HFFc6 (cell line): ENCODE measurements around the gene NEMP2. TPM values are rescaled to one million over a fixed set of nuclear protein-coding genes. Genes with fewer than 3 reads are reported as not detected.

Experiments used
- DNase-seq: peaks from one replicate; pipeline ENCODE4 v3.0.0-alpha.2; 2018
- H3K27ac Mint-ChIP-seq: 2 replicates; pipeline ENCODE4 v1.8.0; 2020; ENCODE audit warnings: mild to moderate bottlenecking, mixed read lengths
- H3K27me3 Mint-ChIP-seq: 2 replicates; pipeline ENCODE4 v1.8.0; 2021; ENCODE audit warnings: mild to moderate bottlenecking, moderate library complexity, mixed read lengths; ENCODE audit not compliant: insufficient read depth
- H3K36me3 Mint-ChIP-seq: 2 replicates; pipeline ENCODE4 v1.8.0; 2021; ENCODE audit warnings: low read depth, mixed read lengths
- H3K4me1 Mint-ChIP-seq: 2 replicates; pipeline ENCODE4 v1.8.0; 2020; ENCODE audit warnings: low read depth, mixed read lengths
- H3K4me3 Mint-ChIP-seq: 2 replicates; pipeline ENCODE4 v1.8.0; 2020; ENCODE audit warnings: mild to moderate bottlenecking, moderate library complexity, mixed read lengths
- H3K9me3 Mint-ChIP-seq: 2 replicates; pipeline ENCODE4 v1.8.0; 2020; ENCODE audit warnings: mild to moderate bottlenecking, mixed read lengths
- CTCF ChIP-seq: fragments of 200-600 bp; sonication (generic); IDR thresholded peaks from 2 replicates; pipeline ENCODE4 v1.5.0; 2021; ENCODE audit warnings: antibody characterized with exemption, mild to moderate bottlenecking
- total RNA-seq, 6 experiments: library from RNA; stranded (reverse); fragmentation: NEBNext Ultra II Directional; extraction: Animal tissue kit (Norgen Biotek cat#: 25700); gene quantifications; 2 replicates in 1 of 6; 3 replicates in 5 of 6; pipeline ENCODE4 v1.2.3, GENCODE V29; 2021

Gene NEMP2
- total RNA-seq, 6 experiments from 2014 or later = 1.5 to 7.4 (median 6.5) TPM

- TF ChIP-seq CTCF = no peak
- Mint-ChIP-seq H3K4me1 (no peaks in the 10 kb centered on the region), H3K27ac (no peak overlapping the region), H3K4me3 (no peak overlapping the region), H3K36me3 (peaks cover 18% of the 10 kb centered on the region), H3K27me3 (no peaks in the 10 kb centered on the region; the same call in 1 of the 2 replicates), H3K9me3 (peaks cover 7% of the 10 kb centered on the region; the same call in 1 of the 2 replicates)
- DNase-seq = no peak
Observed at GRCh38 chr2:190493095-190493494, 41.4 kb downstream of the NEMP2 start.

- Mint-ChIP-seq H3K27me3 (no peaks in the 10 kb centered on the region; the same call in 1 of the 2 replicates), H3K36me3 (peaks cover 18% of the 10 kb centered on the region), H3K9me3 (peaks cover 7% of the 10 kb centered on the region; the same call in 1 of the 2 replicates), H3K4me3 (no peak overlapping the region), H3K27ac (no peak overlapping the region), H3K4me1 (no peaks in the 10 kb centered on the region)
- no peak for DNase-seq
- TF ChIP-seq CTCF = no peak
Observed at GRCh38 chr2:190490502-190490901, 44.0 kb downstream of the NEMP2 start.

GRCh38 chr2:190489475-190489874 lies 45.0 kb downstream of the NEMP2 start:
- no peak overlapping the region for H3K27ac Mint-ChIP-seq
- no peaks in the 10 kb centered on the region for H3K4me1 Mint-ChIP-seq
- DNase-seq = no peak
- no peak overlapping the region for H3K4me3 Mint-ChIP-seq
- H3K9me3 Mint-ChIP-seq = peaks cover 7% of the 10 kb centered on the region; the same call in 1 of the 2 replicates
- no peak for TF ChIP-seq CTCF
- no peaks in the 10 kb centered on the region; the same call in 1 of the 2 replicates for H3K27me3 Mint-ChIP-seq
- peaks cover 18% of the 10 kb centered on the region for H3K36me3 Mint-ChIP-seq

- Mint-ChIP-seq H3K36me3 (peaks cover 18% of the 10 kb centered on the region), H3K4me3 (no peak overlapping the region)
- TF ChIP-seq CTCF = no peak
Observed at GRCh38 chr2:190488516-190489233, 45.8 kb downstream of the NEMP2 start.

GRCh38 chr2:190486037-190486623 lies 48.4 kb downstream of the NEMP2 start:
- DNase-seq = no peak
- H3K9me3 Mint-ChIP-seq = no peaks in the 10 kb centered on the region
- H3K4me3 Mint-ChIP-seq = no peak overlapping the region
- H3K27ac Mint-ChIP-seq = no peak overlapping the region
- no peak for TF ChIP-seq CTCF
- H3K36me3 Mint-ChIP-seq = no peaks in the 10 kb centered on the region
- H3K4me1 Mint-ChIP-seq = no peaks in the 10 kb centered on the region
- H3K27me3 Mint-ChIP-seq = no peaks in the 10 kb centered on the region; the same call in 1 of the 2 replicates

More at GRCh38 chr2:190488516-190489233, 45.8 kb downstream of the NEMP2 start:
- Mint-ChIP-seq H3K4me1 (no peaks in the 10 kb centered on the region), H3K9me3 (peaks cover 7% of the 10 kb centered on the region; the same call in 1 of the 2 replicates), H3K27me3 (no peaks in the 10 kb centered on the region; the same call in 1 of the 2 replicates), H3K27ac (no peak overlapping the region)
- DNase-seq = no peak
